GM23338 (cell line): Measurements from ENCODE around the gene BARD1.

Source experiments
- CTCF ChIP-seq, 2 experiments: fragments of 200-600 bp in 1 of 2; sonication (generic) in 1 of 2; conservative IDR thresholded peaks; 2 replicates each; pipeline versions ENCODE4 v1.5.1 to v1.6.1; 2016 to 2017; ENCODE audit warnings: antibody characterized with exemption in 2 of 2, low read depth in 2 of 2, mild to moderate bottlenecking in 2 of 2, moderate library complexity in 1 of 2
- ETS1 ChIP-seq: IDR thresholded peaks from 2 replicates; pipeline ENCODE4 v1.6.1; 2016; ENCODE audit warnings: antibody characterized with exemption
- EZH2 ChIP-seq: fragments of 200-600 bp; sonication (generic); IDR thresholded peaks from one replicate; pipeline ENCODE4 v1.8.0; 2017; ENCODE audit warnings: antibody characterized with exemption, mild to moderate bottlenecking, low read depth; ENCODE audit not compliant: unreplicated experiment
- EZH2phosphoT487 ChIP-seq: fragments of 200-600 bp; sonication (generic); IDR thresholded peaks from one replicate; pipeline ENCODE4 v1.8.1; 2018; ENCODE audit warnings: antibody characterized with exemption; ENCODE audit not compliant: unreplicated experiment
- POLR2AphosphoS5 ChIP-seq: IDR thresholded peaks from 2 replicates; pipeline ENCODE4 v1.6.1; 2016; ENCODE audit warnings: antibody characterized with exemption, low read depth
- REST ChIP-seq: IDR thresholded peaks from one replicate; pipeline ENCODE4 v1.6.1; 2018; ENCODE audit warnings: antibody characterized with exemption; ENCODE audit not compliant: unreplicated experiment
- ZNF114 ChIP-seq: fragments of 250-450 bp; sonication (Bioruptor Pico); IDR thresholded peaks from 2 replicates; pipeline ENCODE4 v1.5.0; 2020; ENCODE audit warnings: mild to moderate bottlenecking, moderate library complexity

- TF ChIP-seq CTCF (conservative IDR thresholded peaks at IDR 0.05; ENCODE audit: low read depth in 2 of 2): no peak
- TF ChIP-seq ETS1: no peak
- TF ChIP-seq EZH2: no peak
- TF ChIP-seq EZH2phosphoT487: no peak
- no peak for TF ChIP-seq ZNF114 (CRISPR knock-in tag)
- no peak for TF ChIP-seq REST
- no peak for TF ChIP-seq POLR2AphosphoS5
These were observed 1.8 kb downstream of the BARD1 start for GRCh38 chr2:214807653-214808052.
